Subcutaneous abdominal adipose tissue (tissue), 5 donors: ENCODE data around the gene KRT39.
"Not testable (repeated sequence)": the region's sequence is repeated elsewhere in the genome, so short reads cannot be mapped to it uniquely, and the experiment has no call there.

Source experiments
- H3K27ac ChIP-seq: one replicate; pipeline ENCODE4 v1.7.0; 2013; ENCODE audit warnings: low read depth, mild to moderate bottlenecking, inconsistent platforms, low read length, moderate library complexity
- H3K27me3 ChIP-seq, 5 donors: one replicate each; pipeline ENCODE4 v1.7.0; 2013; ENCODE audit warnings: low read length in 5 of 5, inconsistent platforms in 1 of 5; ENCODE audit not compliant: control insufficient read depth in 5 of 5, insufficient read depth in 4 of 5
- H3K36me3 ChIP-seq, 5 donors: one replicate each; pipeline ENCODE4 v1.7.0; 2013; ENCODE audit warnings: low read length in 5 of 5; ENCODE audit not compliant: control insufficient read depth in 5 of 5, insufficient read depth in 5 of 5
- H3K4me1 ChIP-seq, 5 donors: one replicate each; pipeline ENCODE4 v1.7.0; 2013; ENCODE audit warnings: low read length in 5 of 5, mild to moderate bottlenecking in 3 of 5, moderate library complexity in 1 of 5; ENCODE audit not compliant: control insufficient read depth in 5 of 5, insufficient read depth in 5 of 5
- H3K4me3 ChIP-seq, 5 donors: one replicate each; pipeline ENCODE4 v1.7.0; 2013; ENCODE audit warnings: low read length in 5 of 5, low read depth in 1 of 5
- H3K9ac ChIP-seq, 5 donors: one replicate each; pipeline ENCODE4 v1.7.0; 2013; ENCODE audit warnings: low read length in 5 of 5, mild to moderate bottlenecking in 4 of 5, moderate library complexity in 3 of 5
- H3K9me3 ChIP-seq, 5 donors: one replicate each; pipeline ENCODE4 v1.7.0; 2013; ENCODE audit warnings: low read length in 5 of 5; ENCODE audit not compliant: control insufficient read depth in 5 of 5
- donor health status: healthy.
- donor health status: healthy.
- donor health status: healthy.
- donor health status: healthy.
- donor health status: healthy.

Gene KRT39

GRCh38 chr17:41003926-41004325 is 37.2 kb upstream of the KRT39 start:
- peaks cover 0 to 3% (median 0%) of the 10 kb centered on the region in 5 donors for H3K27me3 ChIP-seq
- no peaks in the 10 kb centered on the region for H3K4me1 ChIP-seq
- no peak overlapping the region for H3K27ac ChIP-seq
- H3K9me3 ChIP-seq = no peaks in the 10 kb centered on the region
- no peak overlapping the region for H3K9ac ChIP-seq
- no peaks in the 10 kb centered on the region for H3K36me3 ChIP-seq
- no peak overlapping the region for H3K4me3 ChIP-seq

GRCh38 chr17:41002814-41003213 is 36.1 kb upstream of the KRT39 start:
- H3K27ac ChIP-seq = no peak overlapping the region
- no peaks in the 10 kb centered on the region for H3K4me1 ChIP-seq
- no peak overlapping the region for H3K4me3 ChIP-seq
- no peaks in the 10 kb centered on the region for H3K9me3 ChIP-seq
- peaks cover 0 to 3% (median 0%) of the 10 kb centered on the region in 5 donors for H3K27me3 ChIP-seq
- no peaks in the 10 kb centered on the region for H3K36me3 ChIP-seq
- no peak overlapping the region for H3K9ac ChIP-seq

GRCh38 chr17:41001795-41002194 is 35.0 kb upstream of the KRT39 start:
- no peak overlapping the region for H3K27ac ChIP-seq
- no peaks in the 10 kb centered on the region for H3K9me3 ChIP-seq
- H3K36me3 ChIP-seq = no peaks in the 10 kb centered on the region
- H3K9ac ChIP-seq = no peak overlapping the region
- no peaks in the 10 kb centered on the region for H3K4me1 ChIP-seq
- H3K27me3 ChIP-seq = peaks cover 0 to 3% (median 0%) of the 10 kb centered on the region in 5 donors
- H3K4me3 ChIP-seq = no peak overlapping the region

- H3K4me1 ChIP-seq, H3K36me3 ChIP-seq, H3K27ac ChIP-seq, H3K27me3 ChIP-seq, H3K9ac ChIP-seq, H3K9me3 ChIP-seq, H3K4me3 ChIP-seq: not testable (repeated sequence)
Measured at GRCh38 chr17:40999563-40999962, 32.8 kb upstream of the KRT39 start, which contains the start of gene KRTAP3-2. TSS of gene KRTAP3-2 (minus strand) at chr17:40999906. CDS start at chr17:40999853, 53 bp downstream.

GRCh38 chr17:40997361-40997760 is 30.6 kb upstream of the KRT39 start:
- Histone ChIP-seq H3K36me3 (no peaks in the 10 kb centered on the region), H3K27ac (no peak overlapping the region), H3K4me3 (no peak overlapping the region), H3K9me3 (no peaks in the 10 kb centered on the region), H3K9ac (no peak overlapping the region), H3K27me3 (peaks cover 0 to 10% (median 3%) of the 10 kb centered on the region in 5 donors), H3K4me1 (no peaks in the 10 kb centered on the region)

GRCh38 chr17:40996829-40997228 is 30.1 kb upstream of the KRT39 start:
- Histone ChIP-seq H3K9me3 (no peaks in the 10 kb centered on the region), H3K4me3 (no peak overlapping the region), H3K27ac (no peak overlapping the region), H3K4me1 (no peaks in the 10 kb centered on the region), H3K27me3 (peaks cover 0 to 10% (median 4%) of the 10 kb centered on the region in 5 donors), H3K36me3 (no peaks in the 10 kb centered on the region), H3K9ac (no peak overlapping the region)

- H3K9me3 ChIP-seq = peaks cover 0 to 4% (median 2%) of the 10 kb centered on the region in 5 donors
- H3K4me3 ChIP-seq = no peak overlapping the region
- no peaks in the 10 kb centered on the region for H3K36me3 ChIP-seq
- no peaks in the 10 kb centered on the region for H3K4me1 ChIP-seq
- no peak overlapping the region for H3K9ac ChIP-seq
- no peak overlapping the region for H3K27ac ChIP-seq
- peaks cover 0 to 10% (median 4%) of the 10 kb centered on the region in 5 donors for H3K27me3 ChIP-seq
Measured at GRCh38 chr17:40995116-40995515, 28.4 kb upstream of the KRT39 start.

GRCh38 chr17:40993839-40994238 is 27.1 kb upstream of the KRT39 start, which contains the start of gene KRTAP3-3:
TSS of gene KRTAP3-3 (minus strand) at chr17:40994164. CDS start at chr17:40994097, 67 bp downstream.
- Histone ChIP-seq H3K9ac (no peak within 1 kb of the TSS), H3K4me3 (no peak within 1 kb of the TSS), H3K27ac (no peak within 1 kb of the TSS), H3K27me3 (peaks cover 0 to 10% (median 4%) of the 10 kb centered on the region in 5 donors), H3K9me3 (peaks cover 0 to 4% (median 2%) of the 10 kb centered on the region in 5 donors), H3K36me3 (no peaks in the 10 kb centered on the region), H3K4me1 (no peaks in the 10 kb centered on the region)

- no peak overlapping the region for H3K4me3 ChIP-seq
- H3K27ac ChIP-seq = no peak overlapping the region
- H3K9me3 ChIP-seq = peaks cover 0 to 4% (median 2%) of the 10 kb centered on the region in 5 donors
- H3K27me3 ChIP-seq = peaks cover 0 to 10% (median 4%) of the 10 kb centered on the region in 5 donors
- no peaks in the 10 kb centered on the region for H3K36me3 ChIP-seq
- H3K9ac ChIP-seq = no peak overlapping the region
- no peaks in the 10 kb centered on the region for H3K4me1 ChIP-seq
Measured at GRCh38 chr17:40993084-40993483, 26.3 kb upstream of the KRT39 start.

GRCh38 chr17:40992666-40993065 is 25.9 kb upstream of the KRT39 start:
- peaks cover 0 to 7% (median 4%) of the 10 kb centered on the region in 5 donors for H3K27me3 ChIP-seq
- no peak overlapping the region for H3K27ac ChIP-seq
- H3K4me3 ChIP-seq = no peak overlapping the region
- no peaks in the 10 kb centered on the region for H3K4me1 ChIP-seq
- no peak overlapping the region for H3K9ac ChIP-seq
- H3K36me3 ChIP-seq = no peaks in the 10 kb centered on the region
- peaks cover 0 to 4% (median 2%) of the 10 kb centered on the region in 5 donors for H3K9me3 ChIP-seq
